ENCODE results near the gene SST.

GRCh38 chr3:187684880-187685279, 14.7 kb upstream of the SST start:
- no peak for TF ChIP-seq POLR2A (IDR thresholded peaks at IDR 0.05)
- TF ChIP-seq, protein P1, sequence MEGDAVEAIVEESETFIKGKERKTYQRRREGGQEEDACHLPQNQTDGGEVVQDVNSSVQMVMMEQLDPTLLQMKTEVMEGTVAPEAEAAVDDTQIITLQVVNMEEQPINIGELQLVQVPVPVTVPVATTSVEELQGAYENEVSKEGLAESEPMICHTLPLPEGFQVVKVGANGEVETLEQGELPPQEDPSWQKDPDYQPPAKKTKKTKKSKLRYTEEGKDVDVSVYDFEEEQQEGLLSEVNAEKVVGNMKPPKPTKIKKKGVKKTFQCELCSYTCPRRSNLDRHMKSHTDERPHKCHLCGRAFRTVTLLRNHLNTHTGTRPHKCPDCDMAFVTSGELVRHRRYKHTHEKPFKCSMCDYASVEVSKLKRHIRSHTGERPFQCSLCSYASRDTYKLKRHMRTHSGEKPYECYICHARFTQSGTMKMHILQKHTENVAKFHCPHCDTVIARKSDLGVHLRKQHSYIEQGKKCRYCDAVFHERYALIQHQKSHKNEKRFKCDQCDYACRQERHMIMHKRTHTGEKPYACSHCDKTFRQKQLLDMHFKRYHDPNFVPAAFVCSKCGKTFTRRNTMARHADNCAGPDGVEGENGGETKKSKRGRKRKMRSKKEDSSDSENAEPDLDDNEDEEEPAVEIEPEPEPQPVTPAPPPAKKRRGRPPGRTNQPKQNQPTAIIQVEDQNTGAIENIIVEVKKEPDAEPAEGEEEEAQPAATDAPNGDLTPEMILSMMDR (IDR thresholded peaks at IDR 0.05) = no peak
